ENCODE data around the gene TASP1.

Gene TASP1

GRCh38 chr20:13563854-13564253, 74.9 kb downstream of the TASP1 start:
- DNase-seq = no peak

DNA sequence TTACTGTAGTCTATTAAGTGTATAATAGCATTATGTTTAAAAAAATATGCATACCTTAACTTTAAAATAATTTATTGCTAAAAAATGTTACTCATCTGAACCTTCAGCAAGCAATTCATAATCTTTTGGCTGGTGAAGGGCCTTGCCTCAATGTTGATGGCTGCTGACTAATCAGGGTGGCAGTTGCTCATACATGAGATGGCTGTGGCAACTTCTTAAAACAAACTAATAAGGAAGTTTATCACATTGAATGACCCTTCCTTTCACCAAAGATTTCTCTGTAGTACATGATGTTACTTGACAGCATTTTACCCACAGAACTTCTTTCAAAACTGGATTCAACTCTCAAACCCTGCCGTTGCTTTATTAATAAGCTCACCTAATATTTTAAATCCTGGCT, 84.0 kb downstream of the TASP1 start:
- no peak for DNase-seq

- DNase-seq = no peak
Measured at GRCh38 chr20:13554076-13554475, 84.7 kb downstream of the TASP1 start.

DNA sequence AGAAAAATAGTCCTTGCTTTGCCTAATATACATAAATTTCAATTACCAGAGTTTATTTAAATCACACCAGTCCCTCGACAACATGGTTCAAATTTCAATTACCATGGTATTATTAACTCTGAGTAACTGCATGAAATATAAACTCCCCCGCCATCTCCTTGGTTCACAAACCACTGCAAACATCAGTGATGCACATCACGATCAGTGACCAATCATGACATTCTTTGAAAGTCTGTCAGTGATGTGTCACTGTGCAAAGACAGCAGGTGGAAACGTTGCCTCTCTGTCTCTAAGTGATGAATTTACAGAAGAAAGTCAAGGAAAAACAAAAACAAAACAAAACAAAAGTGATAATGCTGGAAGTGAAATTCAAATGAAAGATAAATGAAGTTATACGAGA, 86.7 kb downstream of the TASP1 start:
- DNase-seq = no peak

DNA sequence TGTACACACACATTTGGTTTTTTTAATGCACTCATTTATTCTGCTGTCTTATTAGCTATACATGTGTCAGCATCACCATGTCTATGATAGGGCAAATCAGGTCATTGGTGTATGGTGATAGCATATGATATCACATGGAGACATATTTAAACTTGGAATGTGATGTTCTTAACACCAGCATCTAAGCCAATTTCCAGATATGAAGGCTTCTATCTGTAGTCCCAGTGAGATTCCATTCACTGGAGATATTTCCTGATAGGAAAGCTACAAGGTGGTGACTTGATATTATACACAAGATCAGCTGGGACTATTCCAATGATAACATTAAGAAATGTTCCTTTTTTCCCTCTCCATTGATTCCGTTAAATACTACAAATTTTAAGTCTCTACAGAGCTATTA, 89.3 kb downstream of the TASP1 start:
- no peak for DNase-seq

DNA sequence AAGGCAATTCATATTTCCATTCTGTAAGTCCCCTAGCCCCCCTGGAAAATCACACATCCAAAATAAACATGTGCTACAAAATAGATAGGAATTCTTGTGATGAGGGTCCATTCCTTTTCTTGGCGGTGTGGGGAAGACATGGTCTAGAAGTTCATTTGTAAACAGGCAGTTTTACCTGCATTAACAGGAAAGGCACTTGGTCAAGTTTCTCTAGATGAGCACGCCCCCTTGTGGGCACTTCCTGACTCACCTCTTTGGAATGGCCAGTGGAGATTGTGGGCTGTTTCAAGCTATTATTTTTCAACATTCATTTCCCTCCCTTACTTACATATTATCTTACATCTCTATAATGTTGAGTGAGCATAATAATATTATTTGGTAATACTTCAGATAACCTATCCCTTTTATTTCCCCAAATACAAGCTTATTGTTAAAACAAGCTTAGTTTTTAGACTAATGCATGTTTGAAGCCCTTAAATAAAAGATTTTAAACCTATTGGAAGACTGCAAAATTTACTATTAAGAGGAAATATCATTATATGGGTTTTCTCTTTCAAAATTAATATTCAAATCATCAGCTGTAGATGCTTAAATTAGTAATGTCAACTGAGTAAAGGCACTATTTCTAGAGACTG, 92.1 kb downstream of the TASP1 start:
- DNase-seq = peak; percentile 90

DNA sequence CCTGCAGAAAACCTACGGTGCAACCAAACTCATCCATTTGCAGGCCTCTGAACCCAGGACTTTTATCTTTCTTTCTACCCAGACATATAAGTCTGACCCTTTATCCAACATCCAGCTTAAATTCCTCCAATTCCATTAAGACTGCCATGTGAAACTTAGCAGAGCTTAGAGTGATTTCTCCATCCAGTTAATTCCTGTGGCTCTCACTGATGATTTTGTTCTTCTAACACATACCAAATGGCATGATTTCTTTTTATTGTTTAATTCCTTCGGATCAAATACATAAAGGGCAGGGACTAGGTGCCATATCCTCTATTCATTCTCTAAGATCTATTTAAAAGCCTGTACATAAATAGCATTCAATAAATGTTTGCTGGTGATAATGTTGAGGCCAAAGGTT, 92.9 kb downstream of the TASP1 start:
- DNase-seq = no peak

GRCh38 chr20:13543783-13544182, 94.9 kb downstream of the TASP1 start:
- no peak for DNase-seq

GRCh38 chr20:13535627-13536026, 103.1 kb downstream of the TASP1 start:
- no peak for DNase-seq

GRCh38 chr20:13533946-13534345, 104.8 kb downstream of the TASP1 start:
- no peak for DNase-seq

- no peak for DNase-seq
Measured at GRCh38 chr20:13530146-13530545, 108.6 kb downstream of the TASP1 start.

- no peak for DNase-seq
Measured at GRCh38 chr20:13526551-13526950, 112.2 kb downstream of the TASP1 start.

- no peak for DNase-seq
Measured at GRCh38 chr20:13525225-13525940, 113.3 kb downstream of the TASP1 start.

- no peak for DNase-seq
Measured at GRCh38 chr20:13524339-13524738, 114.4 kb downstream of the TASP1 start.

DNA sequence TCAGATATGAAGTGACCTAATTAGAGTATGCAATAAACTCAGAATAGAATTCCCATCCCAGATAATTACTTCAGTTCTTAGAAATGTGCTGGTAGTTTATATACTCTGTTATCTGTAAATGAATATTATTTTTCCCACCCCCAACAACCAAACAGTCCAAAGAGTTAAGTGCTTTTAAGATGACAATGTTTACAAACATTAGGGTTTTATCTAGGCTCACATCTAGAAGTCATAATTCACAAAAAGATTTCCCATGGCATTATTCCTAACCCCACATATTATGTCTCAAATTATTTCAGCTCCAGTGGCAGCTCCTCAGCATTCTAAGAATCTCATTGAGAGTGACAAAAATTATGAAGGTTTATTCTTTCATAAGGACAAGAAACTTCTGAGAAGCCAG, 120.9 kb downstream of the TASP1 start:
- no peak for DNase-seq

- no peak for DNase-seq
Measured at GRCh38 chr20:13515796-13516558, 122.8 kb downstream of the TASP1 start.

GRCh38 chr20:13515291-13515690, 123.4 kb downstream of the TASP1 start:
- no peak for DNase-seq

DNA sequence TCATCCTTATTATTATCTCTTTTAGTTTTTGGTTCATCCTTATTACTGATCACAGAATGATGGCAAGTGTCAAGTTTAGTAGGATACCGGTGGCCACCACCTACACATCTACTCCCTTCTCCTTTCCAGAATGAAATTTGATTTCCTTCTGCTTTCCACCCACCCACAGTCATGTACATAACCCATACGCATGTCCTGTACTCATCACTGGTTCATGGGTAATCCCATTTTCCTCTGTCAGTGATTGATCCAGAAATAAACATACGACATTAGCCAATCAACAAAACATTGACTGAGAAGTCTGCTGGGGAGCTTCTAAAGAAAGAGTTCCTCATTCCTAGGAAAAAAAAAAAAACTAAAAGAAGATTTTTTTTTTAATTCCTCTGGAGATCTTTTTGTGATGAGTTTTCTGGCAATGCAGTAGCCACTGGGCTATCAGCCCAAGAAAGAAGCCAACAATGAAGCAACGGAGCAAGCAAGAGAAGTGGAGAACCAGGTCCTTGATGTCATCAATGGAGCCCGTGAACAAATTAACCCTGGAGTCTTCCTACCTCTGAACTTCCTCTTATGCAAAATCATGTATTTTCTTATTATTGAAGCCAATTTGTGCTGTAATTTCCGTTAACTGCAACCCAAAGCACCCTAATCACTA, 127.8 kb downstream of the TASP1 start:
- DNase-seq = no peak

- no peak for DNase-seq
Measured at GRCh38 chr20:13507646-13508045, 131.1 kb downstream of the TASP1 start.

DNA sequence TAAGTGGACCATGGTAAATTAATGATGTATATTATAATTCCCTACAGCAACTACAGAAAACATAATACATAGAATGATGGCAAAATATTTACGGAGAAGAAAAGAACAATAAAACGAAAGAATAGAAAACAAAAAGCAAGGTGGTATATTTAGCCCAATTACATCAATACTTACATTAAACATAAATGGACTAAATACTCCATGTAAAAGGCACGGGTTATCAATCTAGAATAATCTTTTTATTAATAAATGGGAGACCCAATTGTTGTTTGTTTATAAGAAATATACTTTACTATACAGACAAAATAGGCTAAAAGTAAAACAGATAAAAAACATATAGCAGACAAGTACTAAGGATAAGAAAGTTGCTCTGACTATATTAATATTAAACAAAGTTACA, 137.2 kb downstream of the TASP1 start:
- DNase-seq = no peak

GRCh38 chr20:13494019-13494418, 144.7 kb downstream of the TASP1 start:
- DNase-seq = no peak

DNA sequence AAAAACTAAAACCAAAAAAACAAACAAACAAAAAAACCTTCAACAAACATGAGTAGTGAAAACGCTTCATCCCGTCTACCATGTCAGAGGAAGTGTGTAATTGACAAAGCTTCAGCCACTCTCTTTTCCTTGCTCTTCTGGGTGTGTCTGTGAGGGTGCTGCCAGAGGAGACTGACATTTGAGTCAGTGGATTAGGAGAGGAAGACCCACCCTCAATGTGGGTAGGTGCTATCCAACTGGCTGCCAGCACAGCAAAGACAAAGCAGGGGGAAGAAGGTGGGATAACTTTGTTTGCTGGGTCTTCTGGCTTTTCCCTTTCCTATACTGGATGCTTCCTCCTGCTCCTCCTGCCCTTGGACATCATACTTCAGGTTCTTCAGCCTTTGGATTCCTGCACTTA, 145.6 kb downstream of the TASP1 start:
- no peak for DNase-seq

DNA sequence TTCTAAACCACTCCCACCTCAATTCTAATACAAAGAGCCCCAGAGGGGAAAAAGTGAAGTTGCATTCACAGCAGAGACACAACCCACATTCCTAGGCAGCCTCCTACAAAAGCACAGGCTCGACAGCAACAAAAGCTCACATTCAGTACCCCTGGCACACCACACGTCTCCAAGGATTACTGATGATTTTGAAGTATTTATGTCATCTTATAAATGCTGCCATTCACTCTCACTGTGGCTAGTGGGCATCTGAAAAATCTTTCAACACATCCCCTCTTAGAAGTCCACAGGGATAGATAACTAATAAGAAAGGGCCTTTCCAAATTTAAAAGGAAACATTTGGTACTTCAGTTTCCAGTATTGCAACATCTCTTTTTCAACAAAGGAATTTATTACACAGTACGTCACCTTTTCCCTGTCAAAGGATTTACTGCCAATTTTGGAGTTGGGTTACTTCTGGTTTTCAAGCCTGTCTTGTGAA, 146.7 kb downstream of the TASP1 start:
- peak; percentile 3 for DNase-seq
